Stomach (tissue), 9 donors: ENCODE data around the gene MRPL33. TPM values are rescaled to one million over a fixed set of nuclear protein-coding genes. Genes with fewer than 3 reads are reported as not detected.

Experiments used
- DNase-seq, 2 donors: peaks; one replicate each; pipeline versions ENCODE4 v3.0.0 to v3.0.0-alpha.2; 2013 to 2019
- H3K27ac ChIP-seq, 5 donors: fragments of 200-600 bp in 4 of 5; sonication (generic) in 4 of 5; one replicate each; pipeline ENCODE4 v1.5.1; 2013 to 2019; ENCODE audit warnings: mild to moderate bottlenecking in 1 of 5, moderate library complexity in 1 of 5
- H3K27me3 ChIP-seq, 3 donors: fragments of 200-600 bp; sonication (generic); one replicate each; pipeline ENCODE4 v1.5.1; 2017 to 2019; ENCODE audit warnings: mixed run types in 1 of 3
- H3K36me3 ChIP-seq, 4 donors: fragments of 200-600 bp; sonication (generic); 1 replicate in 3 of 4; 2 replicates in 1 of 4; pipeline ENCODE4 v1.5.1; 2016 to 2019
- H3K4me1 ChIP-seq, 4 donors: fragments of 200-600 bp; sonication (generic); one replicate each; pipeline ENCODE4 v1.5.1; 2016 to 2019
- H3K4me3 ChIP-seq, 4 donors: fragments of 200-600 bp; sonication (generic) in 3 of 4; one replicate each; pipeline ENCODE4 v1.5.1; 2016 to 2019; ENCODE audit warnings: mild to moderate bottlenecking in 1 of 4
- H3K9me3 ChIP-seq, 4 donors: fragments of 200-600 bp; sonication (generic); one replicate each; pipeline ENCODE4 v1.5.1; 2016 to 2019
- EP300 ChIP-seq: sonication (generic); formaldehyde crosslinking; IDR thresholded peaks from one replicate; pipeline ENCODE4 v1.6.1; 2017; ENCODE audit warnings: antibody characterized with exemption
- POLR2A ChIP-seq, 4 donors: fragments of 450-650 bp; IDR thresholded peaks; one replicate each; pipeline ENCODE4 v1.6.1; 2016; ENCODE audit warnings: antibody characterized with exemption in 4 of 4, control low read depth in 2 of 4, mild to moderate bottlenecking in 1 of 4, moderate library complexity in 1 of 4
- POLR2AphosphoS5 ChIP-seq, 3 donors: sonication (generic); formaldehyde crosslinking; IDR thresholded peaks; one replicate each; pipeline ENCODE4 v1.6.1; 2016; ENCODE audit warnings: antibody characterized with exemption in 3 of 3
- WGBS, 5 donors: extraction: QIAGEN DNeasy Blood & Tissue Kit in 3 of 5; methylation state at CpG; one replicate each; pipeline versions ENCODE4 v1.1.5 to v1.1.7; 2013 to 2018; 5-methylcytosine and 5-hydroxymethylcytosine counted together
- intact Hi-C: fragments of 100-400 bp; cut with DNase I; formaldehyde crosslinking; loops from one replicate; pipeline ENCODE4 v1.15.1; 2023; ENCODE audit warnings: low total_unique reads
- polyA plus RNA-seq, 3 donors: library from polyadenylated mRNA; stranded (reverse); fragments of 200-250 nt; gene quantifications; one replicate each; pipeline ENCODE4 v1.2.3, GENCODE V29; 2013
- total RNA-seq, 5 donors: library from RNA; depleted of rRNA; stranded (reverse); fragments of >200 nt; gene quantifications; one replicate each; pipeline versions ENCODE4 v1.1.0 to v1.2.3, GENCODE V29; 2014 to 2016
- TF ChIP-seq, protein P1 (sequence below), 7 experiments: fragments of 450-650 bp in 4 of 7; fragments of 200-600 bp in 3 of 7; sonication (generic) in 3 of 7; IDR thresholded peaks; one replicate each; pipeline ENCODE4 v1.5.1; 2016 to 2019; ENCODE audit warnings: antibody characterized with exemption in 7 of 7, control low read depth in 2 of 7, mild to moderate bottlenecking in 1 of 7
- donor health status: healthy with polysubstance abuse.
- donor health status: Bipolar disorder and iron deficiency.
- donor health status: healthy.

Gene MRPL33
- total and polyA plus RNA-seq, 8 donors = 8.2 to 268 (median 135) TPM

DNA sequence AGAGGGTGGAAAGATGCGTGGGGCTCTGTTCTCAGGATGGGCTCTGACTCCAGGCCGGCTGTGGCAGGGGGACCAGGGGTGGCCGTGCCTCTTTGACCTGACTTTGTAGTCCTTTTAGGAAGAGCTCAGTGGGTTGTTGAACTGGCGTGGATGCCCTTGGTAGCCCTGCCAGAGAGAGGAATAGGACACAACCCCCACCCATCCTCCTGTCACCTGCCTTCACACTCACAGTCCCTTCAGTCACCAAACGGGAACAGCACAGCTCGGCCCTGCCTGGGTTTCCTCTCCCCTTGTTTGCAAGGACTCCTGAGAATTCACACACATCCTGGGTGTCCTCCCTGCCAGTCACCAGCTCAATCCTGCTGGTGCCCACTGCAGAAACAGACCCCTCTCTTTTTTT is 20.1 kb upstream of the MRPL33 start:
- WGBS, 5 donors = 74 to 89% (median 88%) methylated on average over 5 to 6 of the region's 6 CpGs
- H3K9me3 ChIP-seq = peaks cover 0 to 11% (median 5%) of the 10 kb centered on the region in 4 donors
- no peaks in the 10 kb centered on the region for H3K36me3 ChIP-seq
- no peak overlapping the region for H3K4me3 ChIP-seq
- H3K27ac ChIP-seq = peak overlapping the region in 1 of 5 donors; percentile 86
- peaks cover 0 to 18% (median 3%) of the 10 kb centered on the region in 4 donors for H3K4me1 ChIP-seq
- intact Hi-C loops = no loop called here
- no peak for TF ChIP-seq POLR2AphosphoS5 (IDR thresholded peaks at IDR 0.05)
- TF ChIP-seq, protein P1, sequence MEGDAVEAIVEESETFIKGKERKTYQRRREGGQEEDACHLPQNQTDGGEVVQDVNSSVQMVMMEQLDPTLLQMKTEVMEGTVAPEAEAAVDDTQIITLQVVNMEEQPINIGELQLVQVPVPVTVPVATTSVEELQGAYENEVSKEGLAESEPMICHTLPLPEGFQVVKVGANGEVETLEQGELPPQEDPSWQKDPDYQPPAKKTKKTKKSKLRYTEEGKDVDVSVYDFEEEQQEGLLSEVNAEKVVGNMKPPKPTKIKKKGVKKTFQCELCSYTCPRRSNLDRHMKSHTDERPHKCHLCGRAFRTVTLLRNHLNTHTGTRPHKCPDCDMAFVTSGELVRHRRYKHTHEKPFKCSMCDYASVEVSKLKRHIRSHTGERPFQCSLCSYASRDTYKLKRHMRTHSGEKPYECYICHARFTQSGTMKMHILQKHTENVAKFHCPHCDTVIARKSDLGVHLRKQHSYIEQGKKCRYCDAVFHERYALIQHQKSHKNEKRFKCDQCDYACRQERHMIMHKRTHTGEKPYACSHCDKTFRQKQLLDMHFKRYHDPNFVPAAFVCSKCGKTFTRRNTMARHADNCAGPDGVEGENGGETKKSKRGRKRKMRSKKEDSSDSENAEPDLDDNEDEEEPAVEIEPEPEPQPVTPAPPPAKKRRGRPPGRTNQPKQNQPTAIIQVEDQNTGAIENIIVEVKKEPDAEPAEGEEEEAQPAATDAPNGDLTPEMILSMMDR (IDR thresholded peaks at IDR 0.05) = no peak
- TF ChIP-seq POLR2A (IDR thresholded peaks at IDR 0.05) = no peak
- TF ChIP-seq EP300 = no peak
- no peak for DNase-seq
- H3K27me3 ChIP-seq = no peaks in the 10 kb centered on the region

- Histone ChIP-seq H3K27ac (peak overlapping the region; percentile 77 to 93 (median 89)), H3K9me3 (peaks cover 0 to 11% (median 5%) of the 10 kb centered on the region in 4 donors), H3K4me1 (peaks cover 0 to 18% (median 5%) of the 10 kb centered on the region in 4 donors), H3K27me3 (no peaks in the 10 kb centered on the region), H3K4me3 (peak overlapping the region in 3 of 4 donors; percentile 16 to 31 (median 23)), H3K36me3 (no peaks in the 10 kb centered on the region)
- intact Hi-C loops = no loop called here
- DNase-seq = peak; percentile 76 to 93
- 33 to 60% (median 42%) methylated on average over 16 of the region's 16 CpGs for whole genome bisulfite sequencing, 5 donors
- TF ChIP-seq, protein P1 (IDR thresholded peaks at IDR 0.05) = no peak
- TF ChIP-seq POLR2AphosphoS5 (IDR thresholded peaks at IDR 0.05) (peak in 2 of 3 donors; percentile 68 to 73), POLR2A (IDR thresholded peaks at IDR 0.05) (no peak), EP300 (no peak)
Measured at GRCh38 chr2:27752551-27753237, 18.8 kb upstream of the MRPL33 start.

- intact Hi-C loops = no loop called here
- Histone ChIP-seq H3K36me3 (no peaks in the 10 kb centered on the region), H3K9me3 (peaks cover 0 to 4% (median 2%) of the 10 kb centered on the region in 4 donors), H3K27me3 (no peaks in the 10 kb centered on the region), H3K4me3 (no peak overlapping the region), H3K4me1 (peaks cover 0 to 18% (median 5%) of the 10 kb centered on the region in 4 donors), H3K27ac (peak overlapping the region in 1 of 5 donors; percentile 89)
- 20 to 28% (median 24%) methylated on average over 4 of the region's 4 CpGs for WGBS, 5 donors
- TF ChIP-seq POLR2AphosphoS5 (IDR thresholded peaks at IDR 0.05) (peak in 1 of 3 donors; percentile 61), POLR2A (IDR thresholded peaks at IDR 0.05) (no peak), EP300 (no peak)
- TF ChIP-seq, protein P1 (IDR thresholded peaks at IDR 0.05) = peak in 5 of 7 experiments; percentile 58 to 75 (median 68)
- peak; percentile 87 to 92 for DNase-seq
Measured at GRCh38 chr2:27754138-27754588, 17.4 kb upstream of the MRPL33 start.

DNA sequence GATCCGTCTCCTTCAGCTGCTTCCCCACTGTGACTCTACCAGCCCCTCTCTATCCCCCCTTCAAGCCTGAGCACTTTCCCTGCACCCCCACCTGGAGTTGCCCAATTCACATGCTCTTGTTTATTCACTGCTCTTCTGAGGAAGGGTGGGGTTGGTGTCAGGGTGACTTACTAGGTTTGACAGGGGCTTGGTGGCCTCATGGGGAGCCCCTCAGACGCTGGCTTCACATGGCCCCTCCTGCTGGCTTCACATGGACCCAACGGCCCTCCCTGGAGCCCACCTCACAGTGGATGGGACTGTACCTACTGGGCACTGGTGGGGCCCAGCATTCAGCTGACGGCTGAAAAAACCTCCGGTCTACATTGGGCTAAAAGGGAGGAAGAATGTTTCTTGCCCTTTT is 16.7 kb upstream of the MRPL33 start:
- 83 to 88% (median 88%) methylated on average over 5 of the region's 5 CpGs for WGBS, 5 donors
- no peaks in the 10 kb centered on the region for H3K27me3 ChIP-seq
- H3K9me3 ChIP-seq = no peaks in the 10 kb centered on the region
- H3K36me3 ChIP-seq = no peaks in the 10 kb centered on the region
- TF ChIP-seq POLR2A (IDR thresholded peaks at IDR 0.05) (no peak), POLR2AphosphoS5 (IDR thresholded peaks at IDR 0.05) (no peak), EP300 (no peak)
- TF ChIP-seq, protein P1 (IDR thresholded peaks at IDR 0.05) = no peak
- peaks cover 0 to 18% (median 5%) of the 10 kb centered on the region in 4 donors for H3K4me1 ChIP-seq
- no peak overlapping the region for H3K27ac ChIP-seq
- no peak overlapping the region for H3K4me3 ChIP-seq
- no peak for DNase-seq
- intact Hi-C loops = no loop called here
